Esophagus squamous epithelium (tissue), 4 donors: Measurements from ENCODE around the gene HCAR2.

ENCODE experiments used
- CTCF ChIP-seq, 6 experiments: fragments of 450-650 bp in 4 of 6; fragments of 200-600 bp in 2 of 6; sonication (generic) in 2 of 6; IDR thresholded peaks; one replicate each; pipeline ENCODE4 v1.5.1; 2016 to 2019; ENCODE audit warnings: antibody characterized with exemption in 6 of 6, mild to moderate bottlenecking in 4 of 6, moderate library complexity in 4 of 6
- POLR2A ChIP-seq, 4 donors: fragments of 450-650 bp; IDR thresholded peaks; one replicate each; pipeline ENCODE4 v1.6.1; 2017; ENCODE audit warnings: antibody characterized with exemption in 4 of 4, mild to moderate bottlenecking in 4 of 4, moderate library complexity in 3 of 4

- TF ChIP-seq CTCF (IDR thresholded peaks at IDR 0.05): no peak
- TF ChIP-seq POLR2A (IDR thresholded peaks at IDR 0.05): no peak
Observed at GRCh38 chr12:122659579-122659978, 43.6 kb downstream of the HCAR2 start.
